GM18861 (cell line): Measurements from ENCODE around the gene NTSR1.

Experiments
- ATAC-seq: cut with Tn5 transposase; IDR thresholded peaks from one replicate; pipeline ENCODE4 v1.9.1; 2021; ENCODE audit not compliant: unreplicated experiment

The NTSR1 gene

GRCh38 chr20:62797671-62798532, 89.3 kb downstream of the NTSR1 start:
- ATAC-seq = no peak

GRCh38 chr20:62799036-62799435, 90.4 kb downstream of the NTSR1 start:
- ATAC-seq = no peak

DNA sequence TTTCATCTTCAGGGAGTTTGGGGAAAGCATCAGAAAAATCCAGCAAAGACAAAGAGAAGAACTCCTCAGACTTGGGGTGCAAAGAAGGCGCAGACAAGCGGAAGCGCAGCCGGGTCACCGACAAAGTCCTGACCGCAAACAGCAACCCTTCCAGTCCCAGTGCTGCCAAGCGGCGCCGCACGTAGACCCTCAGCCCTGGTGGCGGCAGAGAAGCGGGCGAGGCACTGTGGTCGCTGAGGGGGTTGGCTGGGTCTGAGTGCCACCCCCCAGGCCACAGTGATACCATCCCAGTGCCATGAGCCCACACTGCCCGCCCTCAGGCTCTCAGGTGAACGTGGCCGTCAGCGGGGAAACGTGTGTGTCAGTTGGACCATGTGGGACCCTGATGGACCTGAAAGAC, 90.8 kb downstream of the NTSR1 start:
- no peak for ATAC-seq

- no peak for ATAC-seq
These were observed 91.2 kb downstream of the NTSR1 start for GRCh38 chr20:62799873-62800272.

- ATAC-seq = no peak
These were observed 92.0 kb downstream of the NTSR1 start for GRCh38 chr20:62800314-62801259.

DNA sequence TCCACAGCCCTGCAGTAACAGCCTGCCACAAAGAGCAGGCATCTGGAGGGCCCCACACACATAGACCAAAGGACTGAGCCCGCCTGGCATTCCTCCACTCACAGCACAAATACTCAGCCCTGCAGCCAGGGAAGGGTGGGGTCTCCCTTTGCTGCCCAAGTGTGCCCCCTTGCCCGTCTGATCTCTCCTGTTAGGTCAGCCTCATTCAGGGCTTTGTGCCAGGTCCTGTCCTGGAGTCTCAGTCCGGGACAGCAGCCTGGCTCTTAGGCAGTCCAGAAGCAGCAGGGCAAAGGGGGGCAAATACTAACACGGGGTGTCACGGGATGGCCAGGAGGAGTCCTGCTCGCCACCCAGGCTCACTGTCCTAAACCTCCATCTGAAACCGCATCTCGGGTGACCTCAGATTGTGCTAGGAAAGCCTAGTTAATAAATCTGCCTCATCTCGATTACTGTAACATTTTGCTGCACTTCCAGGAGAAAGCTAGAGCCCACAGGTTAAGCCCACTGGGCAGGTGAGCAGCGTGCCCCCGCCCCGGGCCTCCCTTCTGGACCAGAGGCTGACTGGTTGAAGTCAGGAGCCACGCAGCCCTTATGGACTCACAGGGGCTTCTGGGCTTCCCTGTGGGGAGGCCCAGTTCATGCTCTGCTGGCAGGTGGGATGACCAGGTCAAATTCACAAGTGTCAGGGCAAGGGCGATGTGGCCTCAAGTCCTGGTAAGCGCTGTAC, 92.8 kb downstream of the NTSR1 start:
- ATAC-seq = no peak

DNA sequence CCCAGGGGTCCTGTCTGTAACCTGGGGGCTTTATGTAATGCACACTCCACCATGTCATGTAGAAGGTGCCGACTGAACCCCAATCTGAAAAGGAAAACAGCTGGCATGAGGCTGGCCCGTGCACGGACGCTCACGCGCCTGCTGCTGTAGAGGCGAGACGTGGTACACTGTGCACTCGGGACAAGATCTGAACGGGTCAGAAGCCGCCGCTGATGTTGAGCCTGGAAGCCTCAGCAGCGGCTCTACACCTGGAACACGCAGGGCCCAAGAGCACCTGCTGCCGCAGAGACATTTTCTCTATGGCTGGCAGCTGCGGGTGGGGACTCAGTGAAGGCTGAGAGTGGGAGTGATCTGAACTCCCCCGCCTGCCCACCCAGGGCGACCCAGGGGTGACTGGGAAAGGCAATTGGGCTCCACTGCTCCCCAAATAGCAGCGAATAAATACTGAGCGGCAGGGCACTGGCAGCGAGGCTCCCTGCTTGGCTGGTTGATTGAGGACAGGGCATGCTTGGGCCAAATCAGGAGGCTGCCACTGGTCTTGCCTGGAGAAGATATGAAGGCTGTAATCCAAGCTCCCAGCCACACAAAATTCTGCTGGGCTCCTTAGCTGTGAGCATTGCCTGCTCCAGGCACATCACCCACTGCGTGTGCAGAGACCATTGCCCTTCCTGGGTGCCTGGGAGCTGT, 93.5 kb downstream of the NTSR1 start:
- no peak for ATAC-seq

GRCh38 chr20:62804021-62804626, 95.5 kb downstream of the NTSR1 start:
- no peak for ATAC-seq

GRCh38 chr20:62804627-62805154, 96.1 kb downstream of the NTSR1 start, which contains the start of gene OGFR:
OGFR (plus strand) TSS chr20:62804835; CDS start chr20:62804860, 25 bp downstream.
- ATAC-seq = no peak

- ATAC-seq = no peak
These were observed 96.6 kb downstream of the NTSR1 start for GRCh38 chr20:62805155-62805710.

GRCh38 chr20:62805711-62806382, 97.2 kb downstream of the NTSR1 start:
- ATAC-seq = no peak

DNA sequence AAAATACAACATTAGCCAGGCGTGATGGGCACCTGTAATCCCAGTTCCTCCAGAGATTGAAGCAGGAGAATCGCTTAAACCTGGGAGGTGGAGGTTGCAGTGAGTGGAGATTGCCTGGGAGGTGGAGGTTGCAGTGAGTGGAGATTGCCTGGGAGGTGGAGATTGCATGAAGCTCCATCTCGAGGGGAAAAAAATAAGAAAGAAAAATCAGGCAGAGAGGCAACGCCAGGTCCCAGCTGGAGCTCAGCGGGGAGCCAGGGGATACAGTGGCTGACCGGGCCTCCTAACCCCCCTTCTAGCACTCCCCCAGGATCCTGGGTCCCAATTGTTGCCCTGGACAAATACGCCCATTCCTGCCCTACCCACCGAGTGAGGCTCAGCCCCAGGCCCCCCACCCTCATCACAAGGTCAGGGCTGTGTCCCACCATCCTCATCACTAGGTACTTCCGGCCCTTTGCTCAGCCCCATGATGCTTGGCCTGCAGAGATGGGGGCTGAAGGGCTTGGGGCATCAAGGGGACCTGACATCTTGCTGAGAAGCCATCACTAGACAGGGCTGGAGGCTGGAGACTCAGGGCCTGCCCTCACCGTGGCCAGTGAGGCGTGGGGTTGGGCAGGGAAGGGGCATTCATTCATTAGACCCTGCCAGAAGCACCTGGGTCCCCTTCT, 97.9 kb downstream of the NTSR1 start:
- no peak for ATAC-seq

GRCh38 chr20:62807444-62808210, 99.0 kb downstream of the NTSR1 start:
- ATAC-seq = no peak

GRCh38 chr20:62808211-62808865, 99.7 kb downstream of the NTSR1 start:
- ATAC-seq = no peak

- no peak for ATAC-seq
These were observed 101.1 kb downstream of the NTSR1 start for GRCh38 chr20:62809530-62810428.

DNA sequence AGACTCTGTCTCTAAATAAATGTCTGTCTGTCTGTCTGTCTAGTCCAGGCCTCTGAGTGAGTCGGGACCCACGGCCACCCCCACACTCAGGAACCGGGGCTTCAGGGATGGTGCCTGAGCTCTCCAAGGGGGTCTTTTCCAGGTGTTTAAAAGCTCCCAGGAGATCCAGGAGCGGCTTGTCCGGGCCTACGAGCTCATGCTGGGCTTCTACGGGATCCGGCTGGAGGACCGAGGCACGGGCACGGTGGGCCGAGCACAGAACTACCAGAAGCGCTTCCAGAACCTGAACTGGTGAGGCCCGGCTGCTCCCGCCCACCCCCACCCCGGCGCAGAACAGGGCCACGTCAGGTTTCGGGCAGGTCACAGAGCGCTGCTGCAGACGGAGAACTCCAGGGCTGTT, 102.7 kb downstream of the NTSR1 start:
- no peak for ATAC-seq
